AG09319 (cell line): ENCODE results near the gene FCHO1.

ENCODE experiments used
- DNase-seq: peaks from one replicate; pipeline ENCODE4 v3.0.0-alpha.2; 2010; ENCODE audit warnings: low read depth; ENCODE audit errors: extremely low read depth
- TF ChIP-seq, protein P1 (sequence below): IDR thresholded peaks from 2 replicates; pipeline ENCODE4 v1.5.1; 2011; ENCODE audit warnings: low read depth, mild to moderate bottlenecking, inconsistent platforms, low read length, moderate library complexity

Gene FCHO1

DNA sequence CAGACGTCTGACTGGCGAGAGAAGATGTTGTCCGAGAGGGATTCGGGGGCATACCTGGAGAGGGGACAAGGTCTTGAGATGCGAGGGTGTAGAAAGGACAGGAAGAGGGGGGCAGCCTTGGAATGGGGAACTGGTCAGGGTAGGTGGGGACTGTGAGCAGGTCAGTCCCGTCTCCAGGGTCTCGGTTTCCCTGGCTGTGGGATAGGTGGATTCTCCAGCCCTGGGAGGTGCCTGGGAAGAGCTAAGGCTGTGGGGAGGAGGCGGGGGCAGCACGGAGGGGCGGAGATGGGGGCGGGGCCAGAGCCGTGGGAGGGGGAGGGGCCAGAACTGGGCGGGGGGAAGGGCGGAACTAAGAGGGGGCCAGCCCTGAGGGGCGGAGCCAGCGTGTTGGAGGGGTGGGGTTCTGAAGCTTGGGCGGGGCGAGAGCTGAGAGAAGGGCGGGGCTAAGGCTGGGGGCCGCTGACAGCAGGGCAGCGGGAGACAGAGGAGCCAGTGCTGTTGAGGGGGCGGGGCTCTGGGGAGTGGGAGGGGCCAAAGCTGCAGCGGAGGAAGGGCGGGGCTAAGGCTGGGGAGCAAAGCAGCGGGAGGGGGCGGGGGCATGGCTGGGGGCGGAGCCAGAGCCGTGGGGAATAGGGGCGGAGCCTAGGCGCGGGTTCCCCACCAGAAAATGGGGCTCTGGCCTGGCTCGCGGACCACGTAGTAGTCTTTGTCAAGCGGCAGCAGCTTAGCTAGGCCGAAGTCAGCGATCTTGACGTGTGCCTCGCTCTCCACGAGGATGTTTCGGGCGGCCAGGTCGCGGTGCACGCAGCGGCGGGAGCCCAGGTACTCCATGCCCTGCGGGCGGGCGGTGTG, 79.5 kb downstream of the FCHO1 start:
- no peak for DNase-seq
- TF ChIP-seq, protein P1, sequence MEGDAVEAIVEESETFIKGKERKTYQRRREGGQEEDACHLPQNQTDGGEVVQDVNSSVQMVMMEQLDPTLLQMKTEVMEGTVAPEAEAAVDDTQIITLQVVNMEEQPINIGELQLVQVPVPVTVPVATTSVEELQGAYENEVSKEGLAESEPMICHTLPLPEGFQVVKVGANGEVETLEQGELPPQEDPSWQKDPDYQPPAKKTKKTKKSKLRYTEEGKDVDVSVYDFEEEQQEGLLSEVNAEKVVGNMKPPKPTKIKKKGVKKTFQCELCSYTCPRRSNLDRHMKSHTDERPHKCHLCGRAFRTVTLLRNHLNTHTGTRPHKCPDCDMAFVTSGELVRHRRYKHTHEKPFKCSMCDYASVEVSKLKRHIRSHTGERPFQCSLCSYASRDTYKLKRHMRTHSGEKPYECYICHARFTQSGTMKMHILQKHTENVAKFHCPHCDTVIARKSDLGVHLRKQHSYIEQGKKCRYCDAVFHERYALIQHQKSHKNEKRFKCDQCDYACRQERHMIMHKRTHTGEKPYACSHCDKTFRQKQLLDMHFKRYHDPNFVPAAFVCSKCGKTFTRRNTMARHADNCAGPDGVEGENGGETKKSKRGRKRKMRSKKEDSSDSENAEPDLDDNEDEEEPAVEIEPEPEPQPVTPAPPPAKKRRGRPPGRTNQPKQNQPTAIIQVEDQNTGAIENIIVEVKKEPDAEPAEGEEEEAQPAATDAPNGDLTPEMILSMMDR: no peak

DNA sequence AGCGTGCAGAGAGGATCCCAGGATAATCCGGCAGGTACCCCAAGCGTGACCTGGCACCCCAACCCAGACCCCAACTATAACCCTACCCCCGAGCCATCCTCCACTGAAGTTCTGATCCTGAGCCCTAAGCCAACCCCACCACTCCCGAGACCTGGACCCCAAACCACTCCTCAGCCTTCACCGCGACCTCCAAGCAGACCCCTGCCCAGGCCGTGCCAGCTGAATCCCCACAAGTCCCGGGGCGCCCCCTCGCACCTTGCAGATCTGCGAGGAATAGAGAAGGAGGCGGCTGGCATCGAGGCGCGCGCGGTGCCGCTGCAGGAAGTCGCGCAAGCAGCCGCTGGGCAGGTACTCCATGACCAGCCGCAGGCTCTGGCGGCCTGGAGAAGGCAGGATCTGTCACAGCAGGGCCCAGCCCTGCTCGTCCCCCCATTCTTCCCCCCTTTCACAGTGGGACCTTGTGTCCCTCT, 80.2 kb downstream of the FCHO1 start:
- TF ChIP-seq, protein P1: no peak
- DNase-seq: no peak

- TF ChIP-seq, protein P1: no peak
- no peak for DNase-seq
Observed at GRCh38 chr19:17832443-17833208, 81.3 kb downstream of the FCHO1 start.

GRCh38 chr19:17834350-17835181, 83.3 kb downstream of the FCHO1 start:
- DNase-seq: no peak

DNA sequence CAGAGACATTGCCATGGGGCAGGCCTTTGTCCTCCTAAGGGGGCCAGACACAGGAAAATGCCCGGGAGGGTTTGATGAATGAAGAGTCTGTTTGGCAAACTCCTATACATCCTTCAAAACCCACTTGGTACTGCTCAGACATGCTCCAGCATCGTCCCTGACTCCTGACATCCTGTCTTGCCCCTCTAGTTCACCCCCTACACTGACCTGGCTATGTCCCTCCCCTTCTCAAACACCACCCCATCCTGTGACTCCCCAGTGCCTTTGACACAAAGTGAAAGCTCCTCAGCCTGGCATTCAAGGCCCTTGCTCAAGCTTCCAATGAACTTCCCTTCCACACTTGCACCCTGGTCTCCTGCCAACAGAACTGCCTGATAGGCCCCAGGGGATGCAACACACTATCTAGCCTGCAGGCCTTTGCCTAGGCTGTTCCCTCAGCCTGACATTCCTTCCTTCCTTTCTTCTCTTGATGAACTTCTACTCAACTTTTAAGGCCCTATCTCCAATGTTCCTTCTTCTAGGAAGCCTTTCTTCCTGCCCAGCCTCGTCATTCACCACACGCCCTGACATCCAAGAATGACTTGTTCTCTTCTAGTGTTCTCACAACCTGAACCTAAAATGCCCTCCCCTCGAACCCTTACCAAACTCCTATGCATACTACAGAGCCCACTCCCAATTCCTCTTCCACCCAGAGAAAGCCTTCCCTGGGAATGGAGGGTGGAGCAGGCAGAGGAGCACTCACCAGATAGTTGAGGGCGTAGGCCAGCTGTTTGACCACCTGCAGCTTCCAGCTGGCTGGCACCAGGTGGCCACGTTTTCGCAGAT, 84.1 kb downstream of the FCHO1 start:
- TF ChIP-seq, protein P1: no peak
- DNase-seq: no peak

More at GRCh38 chr19:17834350-17835181, 83.3 kb downstream of the FCHO1 start:
- TF ChIP-seq, protein P1: no peak

- no peak for DNase-seq
- TF ChIP-seq, protein P1: no peak
Observed at GRCh38 chr19:17836530-17836929, 85.3 kb downstream of the FCHO1 start.
